HEK293 (cell line): ENCODE data around the gene CCDC116.

Experiments
- CTCF ChIA-PET: fragments of 350-600 bp; formaldehyde crosslinking; extraction: SDS; loops from one replicate; lab custom pipeline; 2021; ENCODE audit warnings: antibody characterized with exemption; lab: Yijun Ruan, JAX
- POLR2A ChIA-PET: fragments of 300-600 bp; formaldehyde crosslinking; extraction: SDS; loops from one replicate; lab custom pipeline; 2020; ENCODE audit warnings: antibody characterized with exemption, inconsistent platforms; lab: Yijun Ruan, JAX
- H3K27ac ChIP-seq: fragments of 200-500 bp; sonication (Bioruptor generic); 2 replicates; pipeline ENCODE4 v1.5.1; 2014; ENCODE audit warnings: low read depth, low read length, control low read depth, inconsistent platforms; ENCODE audit errors: extremely low read depth
- H3K36me3 ChIP-seq, 2 experiments: fragments of 200-500 bp in 1 of 2; sonication (Bioruptor generic) in 1 of 2; 1 replicate in 1 of 2; 2 replicates in 1 of 2; pipeline ENCODE4 v1.5.1; 2014 to 2017; ENCODE audit warnings: inconsistent platforms in 2 of 2, low read length in 2 of 2; ENCODE audit not compliant: control insufficient read depth in 2 of 2, insufficient read depth in 1 of 2
- H3K4me1 ChIP-seq: fragments of 200-500 bp; sonication (Bioruptor generic); 2 replicates; pipeline ENCODE4 v1.5.1; 2014; ENCODE audit warnings: mild to moderate bottlenecking, low read length, inconsistent platforms; ENCODE audit not compliant: control insufficient read depth, insufficient read depth
- H3K4me3 ChIP-seq: 2 replicates; pipeline ENCODE4 v1.5.1; 2011; ENCODE audit warnings: low read depth, mild to moderate bottlenecking, control low read depth, low read length, moderate library complexity
- H3K9me3 ChIP-seq: fragments of 200-500 bp; sonication (Bioruptor generic); 2 replicates; pipeline ENCODE4 v1.5.1; 2014; ENCODE audit warnings: low read depth, low read length, inconsistent platforms; ENCODE audit not compliant: control insufficient read depth, insufficient read depth
- HIC1 ChIP-seq: fragments of 450-650 bp; formaldehyde crosslinking; IDR thresholded peaks from 2 replicates; pipeline ENCODE4 v1.5.1; 2016; ENCODE audit warnings: missing biosample characterization, missing genetic modification characterization
- IKZF3 ChIP-seq: fragments of 450-650 bp; IDR thresholded peaks from 2 replicates; pipeline ENCODE4 v1.5.0; 2018; ENCODE audit warnings: missing biosample characterization, mild to moderate bottlenecking, missing genetic modification characterization, moderate library complexity
- KLF16 ChIP-seq: fragments of 450-650 bp; formaldehyde crosslinking; IDR thresholded peaks from 2 replicates; pipeline ENCODE4 v1.5.1; 2017; ENCODE audit warnings: missing biosample characterization, missing genetic modification characterization
- MYNN ChIP-seq: fragments of 450-650 bp; formaldehyde crosslinking; IDR thresholded peaks from 2 replicates; pipeline ENCODE4 v1.5.1; 2016; ENCODE audit warnings: missing biosample characterization, missing genetic modification characterization, borderline replicate concordance
- MZF1 ChIP-seq: fragments of 450-650 bp; formaldehyde crosslinking; IDR thresholded peaks from 2 replicates; pipeline ENCODE4 v1.5.1; 2017; ENCODE audit warnings: missing biosample characterization, missing genetic modification characterization, borderline replicate concordance
- OSR2 ChIP-seq: fragments of 450-650 bp; formaldehyde crosslinking; IDR thresholded peaks from 2 replicates; pipeline ENCODE4 v1.5.1; 2016; ENCODE audit warnings: missing biosample characterization, missing genetic modification characterization
- PRDM10 ChIP-seq: fragments of 450-650 bp; formaldehyde crosslinking; IDR thresholded peaks from 2 replicates; pipeline ENCODE4 v1.5.1; 2016; ENCODE audit warnings: missing biosample characterization, missing genetic modification characterization
- PRDM6 ChIP-seq: fragments of 450-650 bp; formaldehyde crosslinking; IDR thresholded peaks from 2 replicates; pipeline ENCODE4 v1.5.1; 2017; ENCODE audit warnings: missing biosample characterization, missing genetic modification characterization
- YY1 ChIP-seq: fragments of 450-650 bp; formaldehyde crosslinking; IDR thresholded peaks from 2 replicates; pipeline ENCODE4 v1.5.1; 2018; ENCODE audit warnings: missing biosample characterization, missing genetic modification characterization
- YY2 ChIP-seq: fragments of 450-650 bp; formaldehyde crosslinking; IDR thresholded peaks from 2 replicates; pipeline ENCODE4 v1.5.1; 2016; ENCODE audit warnings: missing biosample characterization, missing genetic modification characterization
- ZNF10 ChIP-seq: fragments of 450-650 bp; formaldehyde crosslinking; IDR thresholded peaks from 2 replicates; pipeline ENCODE4 v1.5.1; 2017; ENCODE audit warnings: missing biosample characterization, missing genetic modification characterization
- ZNF132 ChIP-seq: fragments of 450-650 bp; formaldehyde crosslinking; IDR thresholded peaks from 2 replicates; pipeline ENCODE4 v1.5.1; 2017; ENCODE audit warnings: missing biosample characterization, missing genetic modification characterization, borderline replicate concordance
- ZNF26 ChIP-seq: fragments of 450-650 bp; formaldehyde crosslinking; IDR thresholded peaks from 2 replicates; pipeline ENCODE4 v1.5.1; 2016; ENCODE audit warnings: missing biosample characterization, missing genetic modification characterization
- ZNF292 ChIP-seq: fragments of 450-650 bp; formaldehyde crosslinking; IDR thresholded peaks from 2 replicates; pipeline ENCODE4 v1.5.1; 2016; ENCODE audit warnings: low read depth, missing biosample characterization, missing genetic modification characterization, borderline replicate concordance
- ZNF324 ChIP-seq: fragments of 450-650 bp; formaldehyde crosslinking; IDR thresholded peaks from 2 replicates; pipeline ENCODE4 v1.5.1; 2016; ENCODE audit warnings: missing biosample characterization, missing genetic modification characterization
- ZNF416 ChIP-seq: fragments of 450-650 bp; formaldehyde crosslinking; IDR thresholded peaks from 2 replicates; pipeline ENCODE4 v1.5.1; 2016; ENCODE audit warnings: missing biosample characterization, missing genetic modification characterization
- ZNF585B ChIP-seq: fragments of 450-650 bp; formaldehyde crosslinking; IDR thresholded peaks from 2 replicates; pipeline ENCODE4 v1.5.1; 2016; ENCODE audit warnings: missing biosample characterization, missing genetic modification characterization
- ZNF639 ChIP-seq: fragments of 450-650 bp; formaldehyde crosslinking; IDR thresholded peaks from 2 replicates; pipeline ENCODE4 v1.5.1; 2016; ENCODE audit warnings: missing biosample characterization, missing genetic modification characterization
- TF ChIP-seq, protein P1 (sequence below): fragments of 450-650 bp; formaldehyde crosslinking; IDR thresholded peaks from 2 replicates; pipeline ENCODE4 v1.5.1; 2016; ENCODE audit warnings: missing biosample characterization, missing genetic modification characterization

Gene CCDC116

GRCh38 chr22:21622919-21623647 is 9.5 kb upstream of the CCDC116 start:
- Histone ChIP-seq H3K4me3 (no peak overlapping the region), H3K27ac (no peak overlapping the region), H3K36me3 (peaks cover 0 to 73% of the 10 kb centered on the region in 2 experiments; a peak in 2 of 3 replicates), H3K4me1 (no peaks in the 10 kb centered on the region), H3K9me3 (no peaks in the 10 kb centered on the region)
- CTCF ChIA-PET: interaction anchor here (0.8 to 5.7 kb wide), 6 partner anchors 13 to 24 kb away, joined by 3 to 33 read pairs (median 4); partner anchors contain the start of gene SDF2L1
- POLR2A ChIA-PET: interaction anchor here (0.6 kb wide), 1 partner anchor 19 kb away, joined by 3 read pairs; no protein-coding TSS in a partner anchor
- TF ChIP-seq ZNF416 (tag by site-specific recombination) (no peak), YY2 (no peak), PRDM6 (peak; percentile 46; the same call in 1 of the 2 replicates), ZNF292 (tag by site-specific recombination) (no peak), PRDM10 (tag by site-specific recombination) (no peak)
- TF ChIP-seq, protein P1, sequence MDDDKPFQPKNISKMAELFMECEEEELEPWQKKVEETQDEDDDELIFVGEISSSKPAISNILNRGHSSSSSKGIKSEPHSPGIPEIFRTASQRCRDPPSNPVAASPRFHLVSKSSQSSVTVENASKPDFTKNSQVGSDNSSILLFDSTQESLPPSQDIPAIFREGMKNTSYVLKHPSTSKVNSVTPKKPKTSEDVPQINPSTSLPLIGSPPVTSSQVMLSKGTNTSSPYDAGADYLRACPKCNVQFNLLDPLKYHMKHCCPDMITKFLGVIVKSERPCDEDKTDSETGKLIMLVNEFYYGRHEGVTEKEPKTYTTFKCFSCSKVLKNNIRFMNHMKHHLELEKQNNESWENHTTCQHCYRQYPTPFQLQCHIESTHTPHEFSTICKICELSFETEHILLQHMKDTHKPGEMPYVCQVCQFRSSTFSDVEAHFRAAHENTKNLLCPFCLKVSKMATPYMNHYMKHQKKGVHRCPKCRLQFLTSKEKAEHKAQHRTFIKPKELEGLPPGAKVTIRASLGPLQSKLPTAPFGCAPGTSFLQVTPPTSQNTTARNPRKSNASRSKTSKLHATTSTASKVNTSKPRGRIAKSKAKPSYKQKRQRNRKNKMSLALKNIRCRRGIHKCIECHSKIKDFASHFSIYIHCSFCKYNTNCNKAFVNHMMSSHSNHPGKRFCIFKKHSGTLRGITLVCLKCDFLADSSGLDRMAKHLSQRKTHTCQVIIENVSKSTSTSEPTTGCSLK (tag by site-specific recombination): no peak

- Histone ChIP-seq H3K4me3 (no peak overlapping the region), H3K36me3 (peaks cover 0 to 78% of the 10 kb centered on the region in 2 experiments; a peak in 2 of 3 replicates), H3K27ac (no peak overlapping the region), H3K9me3 (no peaks in the 10 kb centered on the region), H3K4me1 (no peaks in the 10 kb centered on the region)
- CTCF ChIA-PET: interaction anchor here (1.0 to 5.7 kb wide), 3 partner anchors 12 to 19 kb away, joined by 3 to 33 read pairs (median 4); partner anchors contain the start of gene SDF2L1
- TF ChIP-seq ZNF639 (tag by site-specific recombination): no peak
- no peak for TF ChIP-seq YY1 (tag by site-specific recombination)
- TF ChIP-seq MZF1 (tag by site-specific recombination): no peak
- no peak for TF ChIP-seq ZNF324
- no peak for TF ChIP-seq KLF16 (tag by site-specific recombination)
- TF ChIP-seq ZNF26 (tag by site-specific recombination): no peak
- TF ChIP-seq MYNN (tag by site-specific recombination): no peak
- no peak for TF ChIP-seq HIC1 (tag by site-specific recombination)
- TF ChIP-seq IKZF3 (tag by site-specific recombination): no peak
- no peak for TF ChIP-seq OSR2 (tag by site-specific recombination)
- no peak for TF ChIP-seq ZNF585B (tag by site-specific recombination)
- no peak for TF ChIP-seq ZNF10
- TF ChIP-seq ZNF132 (tag by site-specific recombination): no peak
- POLR2A ChIA-PET: interaction anchor here (0.6 kb wide), 1 partner anchor 20 kb away, joined by 3 read pairs; no protein-coding TSS in a partner anchor
Measured at GRCh38 chr22:21623648-21623970, 9.0 kb upstream of the CCDC116 start.
